ENCODE measurements around the gene TMEM132A. TPM values are rescaled to one million over a fixed set of nuclear protein-coding genes. Genes with fewer than 3 reads are reported as not detected.
A peak's percentile ranks its signal among the peaks of the same experiment; 100 is the strongest.

Gene TMEM132A
- total and polyA plus RNA-seq, 7 donors = 0.49 to 17.4 (median 2.3) TPM

GRCh38 chr11:60970369-60970774, 46.1 kb downstream of the TMEM132A start:
- TF ChIP-seq POLR2A (IDR thresholded peaks at IDR 0.05) (no peak), EP300 (IDR thresholded peaks at IDR 0.05) (no peak), POLR2AphosphoS5 (IDR thresholded peaks at IDR 0.05) (no peak), CTCF (IDR thresholded peaks at IDR 0.05) (peak; percentile 43 to 92 (median 72))
- Histone ChIP-seq H3K4me3 (no peak overlapping the region), H3K9me3 (no peaks in the 10 kb centered on the region), H3K27ac (no peak overlapping the region), H3K27me3 (no peaks in the 10 kb centered on the region), H3K36me3 (no peaks in the 10 kb centered on the region), H3K4me1 (no peaks in the 10 kb centered on the region)
- WGBS, 2 donors = 13 to 15% methylated on average over 9 of the region's 9 CpGs
- no peak for DNase-seq
- intact Hi-C loops (cut with DNase I) = loop anchor here (1.0 kb wide), 1 partner anchor 159 kb away; no protein-coding TSS in a partner anchor

GRCh38 chr11:60970890-60971289, 46.6 kb downstream of the TMEM132A start:
- no peak for TF ChIP-seq POLR2A (IDR thresholded peaks at IDR 0.05)
- no peak for TF ChIP-seq CTCF (IDR thresholded peaks at IDR 0.05)
- TF ChIP-seq EP300 (IDR thresholded peaks at IDR 0.05) = no peak
- no peak for TF ChIP-seq POLR2AphosphoS5 (IDR thresholded peaks at IDR 0.05)
- Histone ChIP-seq H3K27ac (no peak overlapping the region), H3K36me3 (no peaks in the 10 kb centered on the region), H3K4me1 (no peaks in the 10 kb centered on the region), H3K9me3 (no peaks in the 10 kb centered on the region), H3K27me3 (no peaks in the 10 kb centered on the region), H3K4me3 (no peak overlapping the region)
- DNase-seq = no peak
- intact Hi-C loops (cut with DNase I) = loop anchor here (1.0 kb wide), 1 partner anchor 158 kb away; no protein-coding TSS in a partner anchor
- 62 to 83% methylated on average over 5 of the region's 5 CpGs for WGBS, 2 donors

- H3K4me1 ChIP-seq = no peaks in the 10 kb centered on the region
- intact Hi-C loops (cut with DNase I) = no loop called here
- H3K4me3 ChIP-seq = no peak within 1 kb of the TSS
- TF ChIP-seq POLR2AphosphoS5 (IDR thresholded peaks at IDR 0.05) (no peak), EP300 (IDR thresholded peaks at IDR 0.05) (no peak), CTCF (IDR thresholded peaks at IDR 0.05) (no peak), POLR2A (IDR thresholded peaks at IDR 0.05) (no peak)
- no peaks in the 10 kb centered on the region for H3K27me3 ChIP-seq
- H3K9me3 ChIP-seq = no peaks in the 10 kb centered on the region
- no peak for DNase-seq
- no peaks in the 10 kb centered on the region for H3K36me3 ChIP-seq
- WGBS, 2 donors = 70 to 82% methylated on average over 16 of the region's 16 CpGs
- no peak within 1 kb of the TSS for H3K27ac ChIP-seq
Measured at GRCh38 chr11:60971520-60971919, 47.3 kb downstream of the TMEM132A start, which contains the start of gene CD6. Gene CD6, plus strand, starts transcription at chr11:60971680. Its CDS starts 186 bp downstream, at chr11:60971866.

- no peaks in the 10 kb centered on the region for H3K4me1 ChIP-seq
- no peak overlapping the region for H3K27ac ChIP-seq
- no peak for DNase-seq
- no peaks in the 10 kb centered on the region for H3K36me3 ChIP-seq
- no peaks in the 10 kb centered on the region for H3K9me3 ChIP-seq
- TF ChIP-seq POLR2A (IDR thresholded peaks at IDR 0.05) (no peak), CTCF (IDR thresholded peaks at IDR 0.05) (no peak), POLR2AphosphoS5 (IDR thresholded peaks at IDR 0.05) (no peak), EP300 (IDR thresholded peaks at IDR 0.05) (no peak)
- no peak overlapping the region for H3K4me3 ChIP-seq
- intact Hi-C loops (cut with DNase I) = no loop called here
- no peaks in the 10 kb centered on the region for H3K27me3 ChIP-seq
- WGBS, 2 donors = 73 to 83% methylated on average over 15 of the region's 15 CpGs
Measured at GRCh38 chr11:60972182-60973030, 48.1 kb downstream of the TMEM132A start.

Measured in sigmoid colon (tissue), 7 donors.